ENCODE data around the gene C2orf72.

- no peak for TF ChIP-seq CTCF (IDR thresholded peaks at IDR 0.05; ENCODE audit: low read depth, low read length)
- no peak for TF ChIP-seq MAX (IDR thresholded peaks at IDR 0.05; ENCODE audit: low read depth, low read length)
- no peak for TF ChIP-seq POLR2A (IDR thresholded peaks at IDR 0.05; ENCODE audit: extremely low read depth, insufficient read length)
Observed at GRCh38 chr2:231051116-231051515, 13.8 kb downstream of the C2orf72 start.

Data from NB4 (cell line).